HepG2 (cell line): ENCODE results near the gene RFX6.

Experiments
- NFE2L2 ChIP-seq: fragments of 150-350 bp; IDR thresholded peaks from 2 replicates; pipeline ENCODE4 v1.6.1; 2014; ENCODE audit warnings: low read length
- SIN3A ChIP-seq: IDR thresholded peaks from 2 replicates; pipeline ENCODE4 v1.6.1; 2011; ENCODE audit warnings: low read depth, mild to moderate bottlenecking, control low read depth, low read length, borderline replicate concordance

- no peak for TF ChIP-seq SIN3A
- TF ChIP-seq NFE2L2, result no peak
These were observed 11.8 kb downstream of the RFX6 start for GRCh38 chr6:116888732-116889360.
